CD4-positive, alpha-beta T cell treated with Interleukin-6 at 100 ng/mL for 8 hours (primary cell): Measurements from ENCODE around the gene CBX6.

Experiments
- DNase-seq: peaks from one replicate; pipeline ENCODE4 v3.0.0-alpha.2; 2020; ENCODE audit warnings: mixed read lengths, low spot score

Gene CBX6

DNA sequence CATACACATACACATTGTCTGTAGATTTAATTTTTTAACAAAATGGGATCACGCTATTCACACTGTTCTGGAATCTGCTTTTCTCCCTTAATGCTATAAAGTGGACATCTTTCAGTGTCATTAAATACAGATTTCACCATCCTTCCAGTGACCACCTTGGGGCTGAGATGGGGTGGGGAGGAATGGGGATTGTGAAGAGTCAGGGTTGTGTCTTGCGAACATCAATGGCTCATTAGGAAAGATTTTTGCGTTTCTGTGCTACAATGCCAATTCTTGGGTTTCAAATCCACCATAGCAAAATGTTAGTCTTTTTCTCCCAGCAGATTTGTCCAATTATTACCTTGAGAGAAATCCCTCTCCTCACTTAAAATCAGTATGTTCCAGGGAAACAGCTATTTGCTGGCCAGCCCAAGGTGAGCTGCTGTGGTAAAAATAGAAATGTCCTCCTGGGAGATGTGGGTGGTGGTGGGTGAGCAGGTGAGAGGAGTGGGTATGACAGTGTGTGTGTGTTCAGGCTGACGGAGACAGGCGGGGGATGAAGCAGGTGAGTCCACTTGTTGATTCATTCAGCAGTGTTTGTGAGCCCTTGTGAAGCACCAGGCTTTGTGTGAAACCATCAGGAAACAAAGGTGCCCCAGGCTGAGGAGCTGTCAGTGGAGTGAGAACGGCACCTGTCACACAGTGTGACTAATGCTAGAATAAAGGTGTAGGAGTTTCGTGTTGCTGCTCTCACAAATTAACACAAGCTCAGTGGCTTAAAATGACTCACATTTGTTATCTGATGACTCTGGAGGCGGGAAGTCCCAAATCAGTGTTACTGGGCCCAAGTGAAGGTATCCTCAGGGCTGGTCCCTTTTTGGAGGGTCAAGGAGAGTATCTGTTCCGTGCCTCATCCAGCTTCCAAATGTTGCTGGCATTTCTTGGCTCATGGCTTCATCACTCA lies 1.7 kb upstream of the CBX6 start:
- DNase-seq, result peak; percentile 78

DNA sequence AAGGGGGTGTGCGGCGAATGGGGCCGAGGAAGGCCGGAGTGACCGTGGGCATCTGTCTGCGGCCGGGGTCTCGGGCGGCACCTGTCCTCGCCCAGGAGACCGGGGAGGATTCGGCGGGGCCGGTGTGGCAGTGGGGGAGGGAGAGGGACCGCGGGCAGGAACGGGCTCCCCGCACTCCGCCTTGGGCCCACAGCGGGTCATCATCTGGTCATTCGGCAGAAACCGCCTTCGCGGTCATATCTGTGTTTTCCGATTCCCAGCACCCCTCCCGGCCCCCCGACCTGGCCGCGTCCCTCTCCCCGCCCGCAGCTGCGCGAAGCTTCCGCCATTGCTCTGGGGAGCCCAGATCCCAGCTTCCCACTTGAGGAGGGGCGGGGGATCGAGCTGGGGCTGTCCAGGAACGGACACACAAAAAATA lies 824 bp upstream of the CBX6 start:
- no peak for DNase-seq

DNA sequence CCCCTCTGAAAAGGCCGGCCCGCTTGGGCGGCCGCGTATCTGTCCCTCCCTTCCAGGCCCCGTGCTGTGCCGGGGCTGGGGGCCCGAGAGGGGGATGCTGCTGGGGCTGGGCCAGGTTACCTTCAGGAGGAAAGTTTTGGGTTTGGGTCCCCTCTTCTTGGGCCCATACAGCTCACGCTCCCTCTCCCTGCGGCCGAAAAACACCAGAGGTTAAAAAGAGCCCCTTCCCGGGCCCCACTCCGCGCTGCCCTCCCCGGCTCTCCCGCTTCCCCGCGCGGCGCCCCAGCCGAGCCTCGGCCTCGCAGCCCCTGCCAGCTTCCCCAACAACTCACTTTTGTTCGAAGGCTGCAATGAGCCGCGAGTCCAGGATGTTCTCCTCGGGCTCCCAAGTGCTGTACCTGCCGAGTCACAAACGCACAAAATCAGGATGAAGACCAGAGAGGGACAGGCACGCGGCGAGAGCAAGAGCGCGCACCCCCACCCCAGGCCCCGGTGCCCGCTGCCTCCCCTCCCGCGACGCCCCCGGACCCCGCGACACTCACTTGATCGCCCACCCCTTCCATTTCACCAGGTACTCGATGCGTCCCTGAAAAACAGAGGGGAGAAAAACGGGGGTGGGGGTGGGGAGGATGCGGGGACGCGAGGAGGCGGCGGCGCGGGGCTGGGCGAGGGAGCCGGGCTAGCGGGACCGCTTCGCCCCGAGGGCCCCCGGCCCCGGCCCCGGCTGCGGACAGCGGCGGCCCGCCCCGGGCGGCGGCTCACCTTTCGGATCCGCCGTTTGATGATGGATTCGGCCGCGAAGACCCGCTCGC lies 450 bp downstream of the CBX6 start:
- DNase-seq, result no peak

- no peak for DNase-seq
These were observed 1.1 kb downstream of the CBX6 start for GRCh38 chr22:38870791-38871359.

- peak; percentile 81 for DNase-seq
These were observed 1.7 kb downstream of the CBX6 start for GRCh38 chr22:38870312-38870741.

GRCh38 chr22:38869663-38870062 lies 2.4 kb downstream of the CBX6 start:
- no peak for DNase-seq

DNA sequence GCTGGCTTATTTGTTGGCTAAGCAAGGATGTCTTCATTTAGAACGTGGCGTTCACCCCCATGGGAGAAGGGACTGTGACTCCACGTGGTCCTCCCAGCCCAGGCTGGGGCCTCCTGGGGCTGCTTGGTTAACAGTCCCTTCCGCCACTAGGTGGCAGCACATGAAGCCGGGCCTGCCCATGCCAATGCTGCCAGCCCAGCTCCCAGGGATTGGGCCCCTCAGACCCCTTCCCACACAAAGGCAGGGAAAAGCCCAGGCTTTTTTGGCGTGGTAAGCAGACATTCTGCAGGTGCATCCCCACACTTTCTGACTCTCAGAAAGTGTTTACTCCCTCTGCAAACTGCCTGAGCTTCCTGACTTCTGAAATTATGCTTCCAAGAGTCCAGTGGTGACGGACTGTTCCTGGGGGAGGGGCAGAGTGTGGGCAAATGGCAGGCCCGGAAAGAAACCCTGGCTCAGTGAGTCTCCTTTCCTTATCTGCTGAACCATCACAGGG lies 3.1 kb downstream of the CBX6 start:
- peak; percentile 75 for DNase-seq

- DNase-seq, result no peak
These were observed 3.7 kb downstream of the CBX6 start for GRCh38 chr22:38868286-38868721.

- no peak for DNase-seq
These were observed 4.3 kb downstream of the CBX6 start for GRCh38 chr22:38867471-38868285.

DNA sequence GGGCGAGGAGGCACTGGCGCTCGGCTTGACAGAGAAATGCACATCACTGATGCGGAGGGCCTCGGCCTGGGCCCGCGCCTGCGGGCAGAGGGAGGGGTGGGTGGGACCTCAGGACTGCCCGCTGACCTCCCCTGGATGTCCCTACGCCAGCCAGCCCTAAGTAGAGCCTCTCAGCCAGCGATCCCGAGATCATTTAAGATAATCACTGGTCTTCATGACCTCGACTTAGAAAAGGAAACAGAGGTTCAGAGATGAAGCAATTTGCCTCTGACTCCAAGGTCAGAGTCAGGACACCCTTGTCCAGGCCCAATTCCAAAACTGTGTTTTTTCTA lies 4.9 kb downstream of the CBX6 start:
- DNase-seq, result no peak

- no peak for DNase-seq
These were observed 5.5 kb downstream of the CBX6 start for GRCh38 chr22:38866399-38867123.

- no peak for DNase-seq
These were observed 6.0 kb downstream of the CBX6 start for GRCh38 chr22:38866024-38866398.

DNA sequence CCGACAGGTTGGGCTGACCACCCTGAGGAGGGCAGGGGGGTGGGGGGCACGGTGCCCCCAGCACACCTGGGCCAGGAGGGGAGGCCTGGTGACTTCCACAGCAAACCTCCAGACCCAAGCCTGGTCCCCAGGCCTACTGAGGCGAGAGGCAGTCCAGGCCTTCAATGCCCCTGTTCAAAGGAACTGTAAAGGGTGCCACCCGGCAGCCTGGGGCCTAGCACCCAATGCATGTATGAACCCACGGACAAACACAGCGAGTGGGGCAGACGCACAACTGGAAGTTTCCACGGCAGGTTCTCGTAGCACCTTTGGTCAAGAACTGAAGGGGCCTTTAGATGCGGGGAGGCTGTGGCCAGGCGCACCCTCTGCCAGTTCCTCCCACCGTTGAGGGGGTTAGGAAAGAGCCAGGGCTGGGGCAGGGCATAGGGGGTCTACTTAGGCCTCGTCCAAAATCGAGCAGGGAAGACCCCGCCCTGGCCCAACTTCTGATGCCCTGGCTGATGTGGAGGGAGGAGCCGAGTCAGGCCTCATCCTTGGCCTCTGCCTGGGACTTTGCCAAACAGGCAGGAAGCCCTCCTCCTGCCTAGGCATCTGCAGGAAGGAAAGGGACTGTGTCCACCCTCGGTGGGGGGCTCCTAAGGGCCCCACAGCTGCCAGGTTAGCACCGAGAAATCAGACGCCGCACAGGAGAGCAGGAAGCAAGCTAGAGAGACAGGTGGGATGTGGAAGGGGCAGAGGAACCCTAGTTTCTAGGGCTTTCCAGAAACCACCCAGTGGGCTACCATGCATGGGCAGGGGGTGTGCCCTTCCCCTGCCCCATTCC lies 6.6 kb downstream of the CBX6 start:
- no peak for DNase-seq

- no peak for DNase-seq
These were observed 7.4 kb downstream of the CBX6 start for GRCh38 chr22:38864361-38865191.

DNA sequence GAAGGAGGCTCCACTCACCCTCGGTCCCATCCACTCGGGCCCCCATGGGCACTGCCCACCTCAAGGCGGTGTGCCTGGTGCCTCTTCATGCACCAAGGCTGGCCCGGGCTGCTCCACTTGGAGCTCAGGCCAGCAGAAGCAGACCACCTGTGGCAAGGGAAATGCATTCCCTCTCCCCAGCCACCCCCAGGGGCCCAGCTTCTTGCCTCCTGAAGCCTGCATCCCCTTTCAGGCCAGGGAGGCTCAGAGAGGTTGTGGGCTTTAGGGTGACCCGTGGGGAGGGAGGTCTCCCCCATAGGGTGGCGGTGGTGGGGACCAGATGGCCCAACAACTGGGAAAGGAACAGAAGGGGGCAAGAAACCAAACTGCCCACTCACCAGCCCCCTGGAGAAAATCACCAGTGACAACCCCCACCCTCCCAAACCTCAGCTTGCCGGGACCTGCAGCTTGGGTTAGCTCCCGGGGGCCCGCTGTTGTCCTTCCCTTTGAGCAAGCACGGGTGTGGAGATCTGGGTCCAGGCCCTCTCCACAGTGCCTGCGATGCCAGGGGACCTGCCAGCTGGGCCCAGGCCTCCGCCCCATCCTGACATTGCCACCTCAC lies 8.4 kb downstream of the CBX6 start:
- DNase-seq, result no peak

DNA sequence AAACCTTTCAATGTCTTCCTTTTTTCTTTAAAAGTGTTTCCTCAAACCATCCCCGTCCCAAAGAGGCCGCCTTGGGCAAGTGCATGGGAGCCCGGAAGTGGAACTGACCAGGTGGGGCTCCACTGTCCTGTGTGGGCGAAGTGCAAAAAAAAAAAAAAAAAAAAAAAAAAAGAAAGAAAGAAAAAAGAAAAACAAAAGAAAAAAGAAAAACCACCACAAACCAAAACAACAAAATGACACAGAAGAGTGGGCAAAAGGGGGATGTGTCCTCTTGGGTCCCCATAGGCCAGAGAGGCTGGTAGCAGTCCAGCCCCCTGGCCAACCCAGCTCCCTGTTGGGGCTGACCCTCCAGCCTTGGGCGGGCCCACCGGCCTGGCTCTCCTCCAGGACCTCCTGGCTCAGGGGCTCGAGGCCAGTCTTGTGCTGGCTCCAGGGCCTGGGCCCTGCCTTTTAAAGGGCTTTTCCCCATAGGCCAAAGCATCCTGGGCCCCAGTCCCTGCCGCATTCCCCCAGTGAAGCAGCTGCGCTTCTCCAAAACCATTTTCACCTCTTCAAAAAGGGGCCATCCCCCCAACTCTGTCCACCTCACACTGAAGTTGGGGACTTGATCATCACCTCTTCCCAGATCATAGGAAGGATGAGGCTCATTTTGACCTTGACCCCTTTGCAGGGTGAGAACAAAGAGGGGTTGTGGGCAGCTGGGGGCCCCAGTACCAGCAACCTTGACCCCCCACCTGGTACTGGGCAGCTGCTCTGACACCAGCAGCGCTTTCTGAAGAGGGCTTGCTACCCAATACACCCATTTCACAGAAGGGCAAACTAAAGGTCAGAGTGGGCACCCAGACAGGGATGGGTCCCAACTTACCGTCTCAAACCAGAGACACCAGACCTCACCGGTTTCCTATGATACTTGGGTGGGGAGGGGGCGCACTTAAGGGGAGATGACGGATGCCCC lies 9.4 kb downstream of the CBX6 start:
- DNase-seq, result no peak

GRCh38 chr22:38861927-38862326 lies 10.1 kb downstream of the CBX6 start:
- DNase-seq, result no peak
